Endothelial cell (in vitro differentiated cells): ENCODE data around the gene SMCO4. TPM values are rescaled to one million over a fixed set of nuclear protein-coding genes. Genes with fewer than 3 reads are reported as not detected.
A peak's percentile ranks its signal among the peaks of the same experiment; 100 is the strongest.

ENCODE experiments used
- DNase-seq: peaks from one replicate; pipeline ENCODE4 v3.0.0; 2021; ENCODE audit warnings: low spot score
- H3K27ac Mint-ChIP-seq: one replicate; pipeline ENCODE4 v1.8.0; 2021; ENCODE audit warnings: mixed read lengths, inconsistent platforms; ENCODE audit not compliant: unreplicated experiment
- H3K27me3 Mint-ChIP-seq: one replicate; pipeline ENCODE4 v1.8.0; 2021; ENCODE audit warnings: mild to moderate bottlenecking, moderate library complexity, mixed read lengths, inconsistent platforms; ENCODE audit not compliant: unreplicated experiment
- H3K36me3 Mint-ChIP-seq: one replicate; pipeline ENCODE4 v1.8.0; 2021; ENCODE audit warnings: mild to moderate bottlenecking, low read depth, mixed read lengths, inconsistent platforms; ENCODE audit not compliant: unreplicated experiment
- H3K4me1 Mint-ChIP-seq: one replicate; pipeline ENCODE4 v1.8.0; 2021; ENCODE audit warnings: mild to moderate bottlenecking, mixed read lengths, inconsistent platforms; ENCODE audit not compliant: unreplicated experiment
- H3K4me3 Mint-ChIP-seq: one replicate; pipeline ENCODE4 v1.8.0; 2021; ENCODE audit warnings: mild to moderate bottlenecking, mixed read lengths, inconsistent platforms; ENCODE audit not compliant: unreplicated experiment
- H3K9me3 Mint-ChIP-seq: one replicate; pipeline ENCODE4 v1.8.0; 2021; ENCODE audit warnings: mixed read lengths, inconsistent platforms; ENCODE audit not compliant: unreplicated experiment
- CTCF ChIP-seq: fragments of 200-600 bp; sonication (generic); IDR thresholded peaks from one replicate; pipeline ENCODE4 v1.5.0; 2021; ENCODE audit warnings: antibody characterized with exemption; ENCODE audit not compliant: unreplicated experiment
- total RNA-seq: library from RNA; stranded (reverse); fragmentation: NEBNext Ultra II Directional; extraction: Animal tissue kit (Norgen Biotek cat#: 25700); gene quantifications from one replicate; pipeline ENCODE4 v1.2.1, GENCODE V29; 2021; ENCODE audit not compliant: unreplicated experiment

The SMCO4 gene
- total RNA-seq, 1 donor from 2014 or later = 23.7 TPM

DNA sequence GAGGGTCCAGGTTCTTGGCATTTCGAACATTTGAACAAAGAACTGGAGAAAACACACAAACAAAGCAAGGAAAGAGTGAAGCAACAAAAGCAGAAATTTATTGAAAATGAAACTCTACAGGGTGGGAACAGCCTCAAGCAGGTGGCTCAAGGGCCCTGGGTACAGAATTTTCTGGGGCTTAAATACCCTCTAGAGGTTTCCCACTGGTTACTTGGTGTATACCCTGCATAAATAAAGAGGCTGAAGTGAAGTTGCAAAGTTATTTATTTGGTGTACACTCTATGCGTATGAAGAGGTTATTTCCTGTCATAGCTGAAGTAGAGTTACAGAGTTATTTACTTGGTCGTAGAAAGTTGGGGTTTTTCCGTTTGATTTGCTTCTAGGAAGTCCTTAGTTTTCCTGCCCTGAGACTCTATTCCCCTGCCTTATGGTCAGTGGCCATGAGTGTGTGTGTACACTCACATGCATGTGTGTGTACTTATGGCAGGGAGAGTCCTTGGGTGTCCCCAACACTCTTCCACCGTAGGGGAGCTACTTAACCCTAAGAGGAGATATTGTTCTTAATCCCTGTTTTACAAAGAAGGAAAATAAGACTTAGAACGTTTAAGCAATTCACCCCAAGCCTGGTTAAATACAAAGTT lies 5.6 kb upstream of the SMCO4 start:
- DNase-seq = no peak
- Mint-ChIP-seq H3K4me3 (no peak overlapping the region), H3K27me3 (peaks cover 6% of the 10 kb centered on the region), H3K36me3 (no peaks in the 10 kb centered on the region), H3K4me1 (peaks cover 11% of the 10 kb centered on the region), H3K27ac (no peak overlapping the region), H3K9me3 (no peaks in the 10 kb centered on the region)
- no peak for TF ChIP-seq CTCF

GRCh38 chr11:93547773-93548172 lies 4.6 kb upstream of the SMCO4 start:
- peaks cover 4% of the 10 kb centered on the region for H3K36me3 Mint-ChIP-seq
- no peak overlapping the region for H3K27ac Mint-ChIP-seq
- no peaks in the 10 kb centered on the region for H3K9me3 Mint-ChIP-seq
- TF ChIP-seq CTCF = no peak
- H3K4me3 Mint-ChIP-seq = no peak overlapping the region
- peaks cover 9% of the 10 kb centered on the region for H3K27me3 Mint-ChIP-seq
- H3K4me1 Mint-ChIP-seq = peaks cover 15% of the 10 kb centered on the region
- DNase-seq = no peak

- H3K4me1 Mint-ChIP-seq = peaks cover 16% of the 10 kb centered on the region
- H3K4me3 Mint-ChIP-seq = no peak overlapping the region
- peaks cover 4% of the 10 kb centered on the region for H3K36me3 Mint-ChIP-seq
- peaks cover 9% of the 10 kb centered on the region for H3K27me3 Mint-ChIP-seq
- no peak for DNase-seq
- no peaks in the 10 kb centered on the region for H3K9me3 Mint-ChIP-seq
- H3K27ac Mint-ChIP-seq = no peak overlapping the region
- TF ChIP-seq CTCF = no peak
Observed at GRCh38 chr11:93547028-93547427, 3.8 kb upstream of the SMCO4 start.

GRCh38 chr11:93545566-93545965 lies 2.4 kb upstream of the SMCO4 start:
- peaks cover 4% of the 10 kb centered on the region for H3K36me3 Mint-ChIP-seq
- peaks cover 20% of the 10 kb centered on the region for H3K4me1 Mint-ChIP-seq
- no peak overlapping the region for H3K4me3 Mint-ChIP-seq
- H3K27me3 Mint-ChIP-seq = peaks cover 11% of the 10 kb centered on the region
- no peak overlapping the region for H3K27ac Mint-ChIP-seq
- TF ChIP-seq CTCF = no peak
- no peak for DNase-seq
- H3K9me3 Mint-ChIP-seq = no peaks in the 10 kb centered on the region

- H3K36me3 Mint-ChIP-seq = peaks cover 4% of the 10 kb centered on the region
Observed at GRCh38 chr11:93542811-93543229, 371 bp downstream of the SMCO4 start.

More at GRCh38 chr11:93542811-93543229, 371 bp downstream of the SMCO4 start:
- DNase-seq = no peak
- Mint-ChIP-seq H3K4me1 (peaks cover 26% of the 10 kb centered on the region), H3K27ac (no peak overlapping the region), H3K4me3 (peak overlapping the region; percentile 95), H3K27me3 (peaks cover 10% of the 10 kb centered on the region), H3K9me3 (no peaks in the 10 kb centered on the region)
- no peak for TF ChIP-seq CTCF
